Fibroblast of lung (primary cell): ENCODE data around the gene NEK6.

Experiments
- EZH2 ChIP-seq: IDR thresholded peaks from 2 replicates; pipeline ENCODE4 v1.5.1; 2012; ENCODE audit warnings: low read length, control low read depth, mild to moderate bottlenecking; ENCODE audit errors: missing control alignments
- TF ChIP-seq, protein P1 (sequence below), 2 donors: IDR thresholded peaks in 1 of 2; conservative IDR thresholded peaks in 1 of 2; 1 replicate in 1 of 2; 2 replicates in 1 of 2; pipeline ENCODE4 v1.5.1; 2011 to 2012; ENCODE audit warnings: low read length in 2 of 2, control low read depth in 1 of 2, inconsistent platforms in 1 of 2, low read depth in 1 of 2, mild to moderate bottlenecking in 1 of 2

DNA sequence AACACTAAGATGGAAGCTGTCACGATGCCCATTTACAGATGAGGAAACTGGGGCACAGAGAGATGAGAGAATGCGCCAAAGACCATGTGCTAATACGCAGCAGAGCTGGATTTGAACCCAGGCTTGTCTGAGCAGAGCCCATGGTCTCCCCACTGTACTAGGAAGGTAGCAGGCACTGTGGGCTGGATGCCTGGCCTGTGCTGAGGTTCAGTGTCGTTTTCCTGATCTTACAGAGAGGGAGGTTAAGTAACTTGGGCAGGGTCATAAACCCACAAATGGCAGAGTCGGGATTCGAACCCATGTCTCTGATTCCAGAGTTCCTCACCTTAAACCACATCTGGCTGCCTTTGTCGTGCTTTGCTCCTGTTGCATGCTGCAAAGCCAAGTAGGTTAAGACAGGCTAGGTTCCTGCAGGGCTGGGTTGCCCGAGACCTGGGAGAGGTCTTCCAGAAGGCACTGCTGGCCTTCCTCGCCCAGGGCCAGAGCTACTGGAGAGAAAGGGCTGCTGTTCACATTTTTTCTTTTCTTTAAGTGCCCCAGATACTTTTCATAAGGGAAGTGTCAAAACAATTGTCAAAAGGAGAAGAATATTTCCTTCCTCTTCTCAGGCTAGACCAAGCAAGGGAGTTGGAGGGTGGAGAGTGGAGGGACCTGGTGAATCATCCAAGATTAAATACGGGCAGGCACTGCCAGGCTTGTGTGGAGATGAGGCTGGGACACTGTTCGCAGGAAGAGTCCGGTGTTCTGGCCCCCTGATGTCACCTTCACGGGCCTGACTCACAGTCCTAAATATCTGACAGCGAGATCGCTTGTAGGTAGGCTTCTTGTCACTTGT, 3.2 kb downstream of the NEK6 start:
- TF ChIP-seq, protein P1, sequence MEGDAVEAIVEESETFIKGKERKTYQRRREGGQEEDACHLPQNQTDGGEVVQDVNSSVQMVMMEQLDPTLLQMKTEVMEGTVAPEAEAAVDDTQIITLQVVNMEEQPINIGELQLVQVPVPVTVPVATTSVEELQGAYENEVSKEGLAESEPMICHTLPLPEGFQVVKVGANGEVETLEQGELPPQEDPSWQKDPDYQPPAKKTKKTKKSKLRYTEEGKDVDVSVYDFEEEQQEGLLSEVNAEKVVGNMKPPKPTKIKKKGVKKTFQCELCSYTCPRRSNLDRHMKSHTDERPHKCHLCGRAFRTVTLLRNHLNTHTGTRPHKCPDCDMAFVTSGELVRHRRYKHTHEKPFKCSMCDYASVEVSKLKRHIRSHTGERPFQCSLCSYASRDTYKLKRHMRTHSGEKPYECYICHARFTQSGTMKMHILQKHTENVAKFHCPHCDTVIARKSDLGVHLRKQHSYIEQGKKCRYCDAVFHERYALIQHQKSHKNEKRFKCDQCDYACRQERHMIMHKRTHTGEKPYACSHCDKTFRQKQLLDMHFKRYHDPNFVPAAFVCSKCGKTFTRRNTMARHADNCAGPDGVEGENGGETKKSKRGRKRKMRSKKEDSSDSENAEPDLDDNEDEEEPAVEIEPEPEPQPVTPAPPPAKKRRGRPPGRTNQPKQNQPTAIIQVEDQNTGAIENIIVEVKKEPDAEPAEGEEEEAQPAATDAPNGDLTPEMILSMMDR (conservative IDR thresholded peaks at IDR 0.05 in 1 of 2, IDR thresholded peaks at IDR 0.05 in 1 of 2; ENCODE audit: low read depth in 1 of 2, low read length in 2 of 2) = no peak
- TF ChIP-seq EZH2 = no peak
